ENCODE results near the gene STT3B. TPM values are rescaled to one million over a fixed set of nuclear protein-coding genes. Genes with fewer than 3 reads are reported as not detected.

Gene STT3B
- total RNA-seq, 1 donor from 2014 or later, result 142 TPM

DNA sequence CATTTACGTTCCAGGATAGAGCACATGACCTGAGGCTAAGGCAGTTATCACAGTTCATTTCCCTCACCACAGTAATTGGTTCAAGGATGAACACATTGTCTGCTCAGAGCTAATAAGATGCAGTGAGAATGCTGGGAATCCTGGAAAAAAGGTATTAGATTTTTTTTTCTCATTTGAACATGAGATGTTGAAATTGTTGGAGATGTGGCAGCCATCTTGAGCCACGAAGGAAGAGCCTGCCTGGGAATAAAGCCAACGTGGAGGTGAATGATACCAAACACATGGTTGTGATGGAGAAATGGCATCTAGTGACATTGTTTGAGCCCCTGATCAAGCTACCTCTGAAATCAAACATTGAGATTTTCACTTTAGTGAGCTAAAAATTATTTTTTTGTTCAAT, 16.0 kb upstream of the STT3B start:
- no peak for DNase-seq (ENCODE audit: low read depth in 2 of 2)

DNA sequence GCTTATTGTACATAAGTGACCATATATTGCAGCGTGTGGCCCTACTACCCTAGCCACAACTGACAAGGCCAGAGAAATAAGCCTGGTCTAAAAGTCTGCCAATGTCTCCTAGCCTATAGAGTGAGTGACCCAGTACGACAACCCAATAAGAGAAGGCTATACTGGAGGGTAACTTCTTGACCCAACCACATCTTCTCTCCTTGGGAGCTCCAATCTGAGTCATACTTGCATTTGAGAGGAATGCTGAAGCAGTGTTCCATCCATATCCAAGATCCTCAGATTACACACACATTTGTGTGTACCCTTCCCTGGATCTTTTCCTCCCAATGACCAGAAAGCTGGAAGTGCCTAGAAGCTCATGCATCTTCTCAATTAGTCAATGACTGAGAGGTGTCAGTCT, 11.3 kb upstream of the STT3B start:
- no peak for DNase-seq (ENCODE audit: low read depth in 2 of 2)

DNA sequence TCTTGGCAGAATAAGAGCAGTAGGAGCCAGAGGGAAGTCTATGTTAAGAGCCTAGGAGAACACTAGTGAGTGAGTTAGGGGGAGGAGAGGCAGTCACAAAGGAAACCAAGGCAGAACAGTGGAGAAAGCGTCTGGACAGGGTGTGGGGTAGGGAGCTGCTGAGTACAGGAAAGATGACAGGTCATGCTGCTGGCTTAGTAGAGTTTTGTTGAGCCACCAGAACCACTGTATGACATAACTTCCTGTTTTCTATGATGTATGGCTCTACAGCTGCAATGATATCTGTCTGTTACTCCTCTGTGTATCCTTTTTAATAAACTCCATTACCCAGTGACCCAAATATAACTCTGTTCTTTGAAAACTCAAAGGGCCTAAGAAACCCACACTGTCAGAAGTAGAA, 10.6 kb upstream of the STT3B start:
- DNase-seq (ENCODE audit: low read depth in 2 of 2), result peak; percentile 26 to 65

DNA sequence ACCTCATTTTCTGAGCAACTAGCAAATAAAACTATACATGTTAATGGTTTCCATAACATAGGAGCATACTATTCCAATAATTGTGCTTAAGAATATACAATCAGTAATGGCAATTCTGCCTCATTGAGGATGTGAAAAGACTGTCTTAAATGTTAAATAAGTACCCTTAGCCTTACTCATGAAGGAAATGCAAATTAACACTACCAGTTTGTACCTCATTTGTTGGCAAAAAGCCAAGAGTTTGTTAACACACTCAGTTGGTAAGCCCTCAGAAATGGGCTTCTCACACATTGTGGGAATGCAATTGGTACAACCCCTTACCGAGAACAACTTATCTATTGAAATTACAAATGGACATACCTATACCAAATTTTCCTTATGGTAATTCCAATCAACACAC, 9.2 kb upstream of the STT3B start:
- DNase-seq (ENCODE audit: low read depth in 2 of 2), result no peak

DNA sequence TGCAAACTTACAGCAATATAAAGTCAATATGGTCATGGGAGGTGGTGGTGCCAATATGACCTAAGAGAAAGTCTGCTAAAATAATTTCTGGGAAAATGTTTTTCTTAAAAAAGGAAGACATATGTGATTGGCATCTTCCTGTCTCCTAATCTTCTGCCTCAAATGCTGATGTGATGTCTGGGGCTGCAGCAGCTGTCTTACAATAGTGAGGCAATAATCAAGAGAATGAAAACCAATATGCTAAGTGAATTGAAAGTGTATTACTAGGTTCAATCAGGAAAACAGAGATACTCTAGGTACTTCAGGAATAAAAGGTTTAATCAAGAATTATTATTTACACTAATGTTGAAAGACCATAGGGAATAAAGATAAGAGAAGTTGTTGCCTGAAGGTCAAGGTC, 7.2 kb upstream of the STT3B start:
- DNase-seq (ENCODE audit: low read depth in 2 of 2), result no peak

DNA sequence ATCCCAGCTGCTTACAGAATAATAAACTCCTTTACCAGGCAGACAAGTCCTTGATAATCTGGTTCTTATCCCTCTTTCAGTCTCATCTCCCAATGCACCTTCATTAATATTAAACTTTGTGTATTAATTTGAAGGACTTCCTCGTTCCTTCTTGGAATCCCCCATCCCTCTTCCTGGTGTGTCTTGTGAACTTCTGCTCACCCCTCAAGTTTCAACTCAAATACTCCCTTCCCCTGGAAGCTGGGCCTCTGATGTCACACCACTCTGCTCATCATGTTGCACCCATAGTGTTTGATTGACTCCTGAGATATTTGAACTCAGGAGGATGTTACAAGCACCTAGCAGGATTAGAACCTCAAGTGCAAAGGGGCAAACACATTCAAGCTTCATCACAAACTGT, 3.3 kb upstream of the STT3B start:
- DNase-seq (ENCODE audit: low read depth in 2 of 2), result no peak

DNA sequence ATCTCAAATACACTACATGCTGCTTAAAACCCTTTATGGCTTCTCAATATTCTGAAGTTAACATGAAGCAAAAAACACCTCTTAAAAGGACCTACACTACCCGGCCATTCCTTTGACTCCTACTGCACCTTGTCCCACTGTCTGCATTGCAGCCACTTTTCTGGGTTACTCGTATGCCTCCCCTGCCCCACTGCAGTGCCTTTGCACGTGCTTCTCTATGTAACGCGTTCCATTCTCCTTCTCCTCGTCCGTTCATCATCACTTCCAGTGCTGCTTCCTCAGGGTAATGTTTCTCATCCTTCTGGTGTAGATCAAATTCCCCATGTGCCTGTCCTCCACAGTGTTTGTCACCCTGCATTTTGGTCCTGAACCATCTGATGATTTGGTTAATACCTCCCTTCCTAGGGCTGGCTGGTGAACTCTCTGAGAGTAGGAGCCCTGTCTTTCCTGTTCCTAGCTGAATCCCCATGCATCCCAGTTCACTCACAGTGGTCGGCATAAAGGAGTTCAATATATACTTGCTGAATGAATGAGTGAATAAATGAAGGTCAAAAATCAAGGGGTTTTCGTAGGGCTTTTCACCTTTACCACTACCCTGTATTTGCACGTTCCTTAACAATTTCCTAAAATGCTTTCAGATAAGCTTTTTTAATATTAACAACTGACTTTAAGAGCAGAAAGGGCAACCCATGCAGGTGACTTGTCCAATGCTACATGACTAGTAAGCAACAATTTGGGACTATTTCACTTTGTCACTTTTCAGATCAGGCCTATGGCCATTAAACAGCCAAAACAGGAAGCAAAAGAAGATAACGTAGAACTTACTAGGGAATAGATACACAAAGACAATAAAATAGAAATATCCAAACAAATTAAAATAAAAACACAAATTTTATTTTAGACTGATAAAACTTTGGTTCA, 2.4 kb upstream of the STT3B start:
- DNase-seq (ENCODE audit: low read depth in 2 of 2), result no peak

DNA sequence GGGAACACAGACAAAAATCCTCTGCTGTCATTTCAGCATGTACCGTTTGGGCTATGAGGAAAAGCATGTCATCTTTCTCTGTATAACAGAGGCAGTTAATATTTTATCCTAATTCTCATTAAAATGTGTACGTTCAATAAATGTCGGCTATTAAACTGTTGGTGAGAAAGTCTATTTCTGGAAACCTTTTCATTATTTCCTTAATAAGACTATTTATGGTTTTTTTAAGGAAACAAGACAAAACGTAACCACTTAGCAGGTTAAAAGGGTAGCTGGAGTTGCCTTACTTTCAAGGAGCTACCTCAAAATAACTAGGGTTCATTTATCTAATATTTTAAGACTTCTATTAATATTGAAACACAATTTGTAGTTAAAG, 1.8 kb upstream of the STT3B start:
- DNase-seq (ENCODE audit: low read depth in 2 of 2), result no peak

DNA sequence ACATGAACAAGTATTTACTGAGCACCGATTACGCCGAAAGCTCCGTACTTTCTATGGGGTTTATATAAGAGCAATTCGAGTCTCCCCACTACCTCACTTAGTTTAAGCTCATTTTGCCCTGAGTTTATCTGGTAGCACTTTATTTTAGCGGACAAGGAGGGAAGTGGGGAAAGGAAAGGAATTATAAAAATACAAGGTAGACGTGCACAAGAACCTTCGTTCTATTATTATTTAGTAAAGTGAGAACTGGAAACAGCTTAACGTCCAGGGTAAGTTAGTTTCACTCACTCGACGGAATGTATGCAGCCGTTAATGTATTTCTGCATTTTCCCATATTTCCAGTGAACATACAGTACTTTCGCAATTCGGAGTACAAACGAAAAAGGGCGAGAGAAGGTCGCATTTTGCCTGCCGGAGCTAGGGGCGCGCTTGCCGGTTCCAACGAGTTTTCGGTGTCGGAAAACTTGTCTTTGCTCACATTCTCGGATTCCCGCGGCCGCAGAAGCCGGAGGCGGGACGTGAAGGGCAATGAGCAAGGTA, 1.2 kb upstream of the STT3B start:
- DNase-seq (ENCODE audit: low read depth in 2 of 2), result peak; percentile 29 to 31

DNA sequence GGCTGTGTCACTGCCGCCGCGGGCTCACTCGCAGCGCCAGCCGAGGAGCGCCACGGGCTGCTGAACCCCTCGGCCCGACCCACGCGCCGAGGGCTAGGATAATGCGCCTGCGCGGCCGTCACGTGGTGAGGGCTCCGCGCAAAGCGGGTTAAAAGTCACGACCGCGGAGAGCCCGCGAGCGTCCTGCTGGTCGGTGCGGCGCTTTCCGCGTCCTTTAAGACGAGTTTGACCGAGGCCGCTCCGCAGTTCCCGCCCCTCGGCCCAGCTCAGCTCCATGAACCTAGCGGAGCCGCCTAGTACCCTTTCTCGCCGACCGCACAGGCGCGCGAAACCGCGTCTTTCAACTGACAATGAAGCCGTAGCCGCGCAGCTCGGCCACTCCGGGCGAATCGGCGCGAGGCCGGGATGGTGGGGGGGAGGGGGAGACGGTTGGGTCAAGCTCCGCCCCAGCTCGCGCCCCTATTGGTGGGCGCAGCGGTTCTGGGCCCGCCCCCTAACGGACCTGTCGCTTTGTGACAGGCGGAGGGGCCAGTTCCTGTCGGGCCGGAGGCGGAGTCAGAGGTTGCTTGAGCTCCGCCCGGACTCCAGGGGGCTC, 636 bp upstream of the STT3B start:
- DNase-seq (ENCODE audit: low read depth in 2 of 2), result peak; percentile 99

DNA sequence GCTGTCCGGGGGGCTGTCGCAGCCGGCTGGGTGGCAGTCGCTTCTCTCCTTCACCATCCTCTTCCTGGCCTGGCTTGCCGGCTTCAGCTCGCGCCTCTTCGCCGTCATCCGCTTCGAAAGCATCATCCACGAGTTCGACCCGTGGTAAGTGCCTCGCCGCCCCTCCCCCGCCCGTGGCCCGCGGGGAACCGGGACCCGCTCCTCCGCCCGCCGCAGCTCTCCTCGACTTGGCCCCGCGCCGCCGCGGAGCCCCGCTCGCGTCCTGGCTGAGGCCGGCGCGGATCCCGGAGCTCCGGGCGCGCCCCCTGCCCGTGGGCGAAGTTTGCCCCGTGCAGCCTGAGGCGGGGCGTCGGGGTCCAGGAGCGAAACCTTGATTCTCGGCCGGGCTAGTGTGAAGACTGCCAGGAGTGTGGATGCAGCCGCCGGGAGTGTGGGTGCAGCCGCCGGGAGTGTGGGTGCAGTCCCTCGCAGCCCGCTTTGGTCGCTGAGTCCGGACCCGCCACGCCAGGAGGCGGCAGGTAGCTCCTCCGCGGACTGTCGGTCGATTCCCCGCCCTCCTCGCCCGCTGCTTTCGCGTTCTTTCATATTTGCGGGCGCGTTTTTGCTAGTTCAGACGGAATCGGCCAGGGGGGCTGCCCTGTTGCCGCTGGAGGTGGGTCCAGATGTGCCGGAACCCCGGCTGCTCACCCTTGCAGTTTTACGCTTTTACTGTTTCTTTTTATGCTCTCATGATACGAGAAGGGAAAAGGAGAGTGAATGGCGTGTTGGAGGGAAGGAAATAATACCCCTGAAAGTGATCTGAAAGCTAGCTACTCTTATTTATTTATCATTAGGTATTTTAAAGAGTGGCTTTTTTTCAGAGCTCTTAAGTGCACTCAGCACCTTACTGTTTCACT, 692 bp downstream of the STT3B start:
- DNase-seq (ENCODE audit: low read depth in 2 of 2), result peak; percentile 39 to 53

DNA sequence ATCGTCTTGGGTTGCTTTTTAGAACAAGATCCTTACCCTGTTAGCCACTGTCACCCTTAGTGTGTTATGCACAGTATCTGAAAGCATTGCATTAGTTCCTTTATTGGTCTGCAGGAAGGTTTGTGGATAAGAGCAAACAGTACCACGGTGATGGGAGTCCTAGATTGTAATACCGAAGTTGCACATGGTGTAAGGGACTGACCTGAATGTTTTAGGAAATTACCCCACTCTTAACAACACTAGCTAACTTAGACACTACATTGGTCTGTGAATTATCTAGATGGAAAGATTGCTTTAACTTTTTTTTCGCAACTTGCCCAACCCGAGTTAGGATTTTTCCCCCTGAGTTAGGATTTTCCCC, 1.3 kb downstream of the STT3B start:
- DNase-seq (ENCODE audit: low read depth in 2 of 2), result peak; percentile 23 to 26

DNA sequence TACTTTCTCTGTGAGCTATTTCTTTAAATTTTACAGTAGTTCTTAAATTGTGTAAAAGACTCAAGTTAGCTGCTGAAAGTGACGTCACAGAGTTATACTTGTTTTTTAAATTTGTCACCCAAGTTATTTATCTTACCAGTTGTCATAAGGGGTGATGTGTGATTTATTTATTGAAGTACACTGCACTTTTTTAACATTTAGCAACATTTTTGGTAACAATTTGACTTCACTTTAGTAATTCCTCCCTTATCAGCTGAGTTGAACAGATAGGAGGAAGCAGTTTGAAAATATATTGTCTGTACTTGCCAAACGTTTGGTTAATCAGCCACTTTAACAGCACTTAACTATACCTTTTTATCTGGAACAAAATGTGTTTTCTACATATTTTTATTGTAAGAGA, 3.8 kb downstream of the STT3B start:
- peak in 1 of 2 donors; percentile 12 for DNase-seq (ENCODE audit: low read depth in 2 of 2)

DNA sequence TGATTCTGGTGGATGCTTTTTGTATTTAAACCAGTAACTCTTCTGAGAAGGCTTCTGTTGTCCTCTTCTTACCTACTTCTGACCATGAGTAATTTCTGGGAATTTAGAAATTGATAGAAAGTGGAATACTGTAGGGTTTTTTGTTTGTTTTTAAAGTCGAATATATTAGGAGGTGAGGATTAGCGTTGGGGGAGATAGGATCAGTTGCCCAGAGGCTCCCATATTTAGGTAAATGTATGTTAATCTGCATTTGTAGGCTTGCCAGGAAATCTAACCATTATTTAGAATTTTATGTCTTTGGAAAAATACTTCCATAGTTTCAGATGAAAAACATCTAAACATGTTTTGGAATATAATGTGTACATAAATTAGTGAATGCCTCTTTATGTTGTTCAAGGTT, 6.1 kb downstream of the STT3B start:
- no peak for DNase-seq (ENCODE audit: low read depth in 2 of 2)

DNA sequence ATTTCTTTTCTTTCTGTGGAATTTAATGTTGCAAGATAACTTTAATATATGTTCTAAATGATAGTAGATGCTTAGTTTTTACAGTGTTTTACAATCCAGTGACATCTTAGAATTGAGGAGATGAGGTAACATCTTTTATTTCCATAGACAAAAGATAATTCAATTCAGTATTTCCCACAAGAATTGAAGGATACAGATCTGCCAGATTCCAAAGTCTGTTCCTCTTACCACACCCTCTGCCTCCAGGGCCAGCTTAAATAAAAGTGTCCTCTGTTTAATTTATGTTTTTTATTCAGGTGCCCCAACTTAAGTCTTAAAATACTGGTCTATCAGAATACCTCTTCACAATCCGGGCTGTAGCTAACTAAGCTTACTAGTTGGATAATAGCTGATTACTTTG, 6.5 kb downstream of the STT3B start:
- DNase-seq (ENCODE audit: low read depth in 2 of 2), result no peak

DNA sequence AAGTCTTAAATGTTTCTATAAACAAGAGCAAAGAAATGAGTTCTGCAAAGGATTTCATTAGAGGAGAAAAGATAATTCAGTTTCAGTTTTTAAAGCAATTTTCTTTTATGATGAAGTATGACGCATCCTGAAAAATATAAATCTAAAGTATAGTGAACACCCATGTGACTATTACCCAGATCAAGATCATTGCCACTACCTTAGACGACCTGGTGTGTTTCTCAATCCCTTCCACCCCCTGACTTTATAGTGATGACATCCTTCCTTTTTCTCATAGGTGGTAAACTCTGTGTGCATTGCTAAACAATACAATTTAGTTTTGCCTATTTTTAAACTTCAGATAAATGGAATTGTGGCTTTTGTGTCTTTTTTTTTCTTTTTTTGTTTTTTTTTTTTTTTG, 8.4 kb downstream of the STT3B start:
- no peak for DNase-seq (ENCODE audit: low read depth in 2 of 2)

DNA sequence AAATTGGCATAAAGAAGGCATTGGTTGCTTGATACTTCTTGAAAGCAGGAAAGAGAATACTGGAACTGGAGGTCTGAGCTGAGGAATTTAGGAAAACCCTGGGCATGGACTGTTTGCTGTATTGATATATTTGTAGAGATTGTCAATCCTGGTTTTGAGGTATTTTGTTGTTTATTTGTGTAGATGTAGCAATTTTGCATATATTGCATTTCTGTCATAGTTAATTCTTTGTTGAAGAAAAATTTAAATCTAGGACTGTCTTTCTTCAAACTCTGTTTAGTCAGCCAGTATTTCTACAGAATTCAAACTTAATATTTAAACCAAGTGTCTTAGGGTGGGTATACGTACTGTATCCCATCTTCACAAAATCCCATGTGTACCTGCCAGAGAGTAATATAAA, 9.5 kb downstream of the STT3B start:
- no peak for DNase-seq (ENCODE audit: low read depth in 2 of 2)

DNA sequence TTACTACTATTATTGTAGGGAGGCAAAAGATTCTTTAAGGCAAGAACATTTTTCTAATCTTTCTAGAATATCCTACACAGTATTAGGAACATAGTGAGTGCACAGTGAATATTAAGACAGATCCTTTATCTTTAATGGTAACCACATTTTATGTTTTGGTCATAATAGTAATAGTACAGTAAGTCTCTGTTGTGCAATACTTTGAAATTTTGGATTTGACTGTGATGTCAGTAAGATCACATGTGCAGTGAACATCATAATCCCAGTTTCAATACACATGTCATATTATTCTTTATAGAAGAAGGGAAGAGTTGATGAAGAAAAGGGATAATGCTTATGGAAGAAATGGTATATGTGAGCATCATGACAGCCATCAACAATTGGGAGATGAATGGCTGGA, 10.7 kb downstream of the STT3B start:
- DNase-seq (ENCODE audit: low read depth in 2 of 2), result no peak

DNA sequence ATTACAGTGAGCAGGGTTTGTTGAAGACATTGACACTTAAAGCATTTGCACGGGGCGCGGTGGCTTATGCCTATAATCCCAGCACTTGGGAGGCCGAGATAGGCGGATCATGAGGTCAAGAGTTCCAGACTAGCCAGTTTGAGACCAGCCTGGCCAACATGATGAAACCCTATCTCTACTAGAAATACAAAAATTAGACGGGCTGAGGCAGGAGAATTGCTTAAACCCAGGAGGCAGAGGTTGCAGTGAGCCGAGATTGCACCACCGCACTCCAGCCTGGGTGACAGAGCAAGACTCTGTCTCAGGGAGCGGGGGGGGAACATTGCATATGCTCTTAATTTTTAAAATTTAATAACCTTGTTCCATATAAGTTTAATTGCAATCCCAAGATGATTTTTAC, 11.9 kb downstream of the STT3B start:
- no peak for DNase-seq (ENCODE audit: low read depth in 2 of 2)

DNA sequence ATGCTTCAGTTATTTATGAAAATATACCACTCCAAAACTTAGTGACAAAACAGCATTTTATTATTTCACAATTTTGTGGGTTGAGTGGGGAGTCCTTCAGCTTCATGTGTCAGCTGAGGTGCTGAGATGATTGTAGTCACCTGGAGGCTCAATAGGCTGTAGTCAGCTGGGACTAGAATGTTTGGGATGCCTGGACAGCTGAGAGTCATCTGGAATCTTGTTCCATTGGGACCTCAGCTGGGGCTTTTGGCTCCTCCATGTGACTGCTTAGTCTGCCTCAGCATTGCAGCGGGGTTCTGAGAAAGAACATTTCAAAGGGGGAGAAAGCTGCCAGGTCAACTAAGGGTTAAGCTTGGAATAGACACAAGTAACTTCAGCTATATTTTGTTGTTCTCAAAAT, 13.4 kb downstream of the STT3B start:
- DNase-seq (ENCODE audit: low read depth in 2 of 2), result no peak

DNA sequence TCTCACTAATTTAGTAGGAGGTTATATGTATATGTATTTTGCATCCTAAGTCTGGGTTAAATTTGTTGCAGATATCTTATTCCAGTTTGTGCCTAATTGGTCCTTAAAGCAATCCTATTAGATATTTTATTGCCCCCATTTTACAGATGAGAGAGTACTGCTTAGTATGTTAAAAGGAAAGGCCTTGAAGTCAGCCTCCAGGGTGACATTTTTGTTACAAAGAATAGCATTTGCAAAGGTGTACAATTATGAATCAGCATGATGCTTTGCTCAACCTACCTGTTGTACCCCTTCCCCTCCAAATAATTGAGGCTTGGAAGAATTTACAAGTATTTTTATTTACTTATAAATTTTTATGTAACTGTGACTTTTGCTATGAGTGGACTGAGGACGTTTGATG, 14.0 kb downstream of the STT3B start:
- no peak for DNase-seq (ENCODE audit: low read depth in 2 of 2)
